Neural crest cell (in vitro differentiated cells): ENCODE data around the gene WNT3A. TPM values are rescaled to one million over a fixed set of nuclear protein-coding genes. Genes with fewer than 3 reads are reported as not detected.

Source experiments
- DNase-seq: peaks from one replicate; pipeline ENCODE4 v3.0.0; 2021; ENCODE audit warnings: low read depth, mixed read lengths, low spot score
- H3K27ac Mint-ChIP-seq: one replicate; pipeline ENCODE4 v1.8.0; 2021; ENCODE audit warnings: mild to moderate bottlenecking, mixed read lengths; ENCODE audit not compliant: unreplicated experiment
- H3K27me3 Mint-ChIP-seq: 2 replicates; pipeline ENCODE4 v1.8.0; 2021; ENCODE audit warnings: low read depth, mild to moderate bottlenecking, mixed read lengths
- H3K36me3 Mint-ChIP-seq: 2 replicates; pipeline ENCODE4 v1.8.0; 2021; ENCODE audit warnings: low read depth, mild to moderate bottlenecking, mixed read lengths
- H3K4me1 Mint-ChIP-seq: 2 replicates; pipeline ENCODE4 v1.8.0; 2021; ENCODE audit warnings: mixed read lengths
- H3K4me3 Mint-ChIP-seq: one replicate; pipeline ENCODE4 v1.8.0; 2021; ENCODE audit warnings: mild to moderate bottlenecking, mixed read lengths
- H3K9me3 Mint-ChIP-seq: 2 replicates; pipeline ENCODE4 v1.8.0; 2021; ENCODE audit warnings: mixed read lengths
- microRNA-seq: library from miRNA; unstranded; fragments of <30 nt; microRNA quantifications from one replicate; pipeline ENCODE4, GENCODE V29; 2020
- total RNA-seq: library from RNA; stranded (reverse); gene quantifications from 2 replicates; pipeline ENCODE4 v1.2.1, GENCODE V29; 2021
- TF ChIP-seq, protein P1 (sequence below): fragments of 200-600 bp; sonication (generic); conservative IDR thresholded peaks from 2 replicates; pipeline ENCODE4 v1.5.0; 2021; ENCODE audit warnings: antibody characterized with exemption, mild to moderate bottlenecking

Gene WNT3A
- total RNA-seq, 1 donor from 2014 or later = not detected

DNA sequence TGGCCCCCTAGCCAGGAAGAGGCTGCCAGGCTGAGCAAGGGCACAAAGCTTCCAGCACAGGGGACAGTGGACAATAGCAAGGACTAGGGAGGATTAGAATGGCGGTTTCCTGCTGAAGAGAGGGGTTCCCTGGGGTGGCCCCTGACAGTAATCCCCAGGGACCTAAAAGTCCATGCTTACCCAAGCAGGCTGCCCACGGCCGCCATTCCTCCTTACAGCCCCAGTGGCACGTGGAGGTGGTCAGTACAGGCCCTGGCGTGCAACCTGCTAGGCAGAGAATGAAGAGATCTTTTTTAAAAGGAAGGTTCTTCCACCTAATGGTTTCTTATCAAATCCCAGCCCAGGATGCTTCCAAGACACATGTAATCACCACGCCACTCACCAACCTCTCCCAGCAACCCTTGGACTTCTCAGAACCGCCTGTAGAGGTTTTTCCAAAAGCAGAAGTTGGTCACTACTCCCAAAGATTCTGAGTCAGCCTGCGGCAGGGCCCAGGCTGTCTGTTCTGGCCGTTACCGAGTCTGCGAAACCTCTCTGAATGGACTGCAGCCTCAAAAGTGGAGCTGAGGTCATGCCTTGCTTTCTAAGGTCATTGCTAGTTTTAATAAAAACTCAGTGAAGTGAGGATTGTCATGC lies 101.4 kb downstream of the WNT3A start:
- peaks cover 33% of the 10 kb centered on the region for H3K4me1 Mint-ChIP-seq
- no peak overlapping the region for H3K27ac Mint-ChIP-seq
- H3K4me3 Mint-ChIP-seq = peak overlapping the region; percentile 98
- H3K27me3 Mint-ChIP-seq = peaks cover 14% of the 10 kb centered on the region
- TF ChIP-seq, protein P1, sequence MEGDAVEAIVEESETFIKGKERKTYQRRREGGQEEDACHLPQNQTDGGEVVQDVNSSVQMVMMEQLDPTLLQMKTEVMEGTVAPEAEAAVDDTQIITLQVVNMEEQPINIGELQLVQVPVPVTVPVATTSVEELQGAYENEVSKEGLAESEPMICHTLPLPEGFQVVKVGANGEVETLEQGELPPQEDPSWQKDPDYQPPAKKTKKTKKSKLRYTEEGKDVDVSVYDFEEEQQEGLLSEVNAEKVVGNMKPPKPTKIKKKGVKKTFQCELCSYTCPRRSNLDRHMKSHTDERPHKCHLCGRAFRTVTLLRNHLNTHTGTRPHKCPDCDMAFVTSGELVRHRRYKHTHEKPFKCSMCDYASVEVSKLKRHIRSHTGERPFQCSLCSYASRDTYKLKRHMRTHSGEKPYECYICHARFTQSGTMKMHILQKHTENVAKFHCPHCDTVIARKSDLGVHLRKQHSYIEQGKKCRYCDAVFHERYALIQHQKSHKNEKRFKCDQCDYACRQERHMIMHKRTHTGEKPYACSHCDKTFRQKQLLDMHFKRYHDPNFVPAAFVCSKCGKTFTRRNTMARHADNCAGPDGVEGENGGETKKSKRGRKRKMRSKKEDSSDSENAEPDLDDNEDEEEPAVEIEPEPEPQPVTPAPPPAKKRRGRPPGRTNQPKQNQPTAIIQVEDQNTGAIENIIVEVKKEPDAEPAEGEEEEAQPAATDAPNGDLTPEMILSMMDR = no peak
- H3K36me3 Mint-ChIP-seq = peaks cover 3% of the 10 kb centered on the region
- no peak for DNase-seq
- no peaks in the 10 kb centered on the region for H3K9me3 Mint-ChIP-seq

DNA sequence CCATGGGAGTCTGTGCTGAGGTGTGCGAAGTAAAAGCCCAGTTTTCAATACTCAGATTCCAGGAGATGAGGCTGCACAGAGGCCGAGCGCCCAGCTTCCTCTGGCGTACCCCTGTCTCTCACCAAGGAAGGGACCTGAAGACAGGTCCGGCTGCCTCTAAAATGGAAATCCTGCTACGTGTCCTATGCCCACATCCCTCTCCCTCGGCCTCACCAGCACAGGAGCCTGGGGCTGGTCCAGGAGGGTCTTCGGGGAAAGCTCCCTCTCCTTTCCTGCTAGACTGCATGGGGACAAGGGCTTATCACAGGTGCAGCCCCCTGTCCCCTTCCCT lies 101.9 kb downstream of the WNT3A start:
- TF ChIP-seq, protein P1 = no peak
- no peak for DNase-seq
- H3K4me3 Mint-ChIP-seq = peak overlapping the region; percentile 98
- peaks cover 30% of the 10 kb centered on the region for H3K4me1 Mint-ChIP-seq
- H3K27ac Mint-ChIP-seq = peak overlapping the region; percentile 94
- peaks cover 12% of the 10 kb centered on the region for H3K27me3 Mint-ChIP-seq
- no peaks in the 10 kb centered on the region for H3K9me3 Mint-ChIP-seq
- H3K36me3 Mint-ChIP-seq = peaks cover 3% of the 10 kb centered on the region

DNA sequence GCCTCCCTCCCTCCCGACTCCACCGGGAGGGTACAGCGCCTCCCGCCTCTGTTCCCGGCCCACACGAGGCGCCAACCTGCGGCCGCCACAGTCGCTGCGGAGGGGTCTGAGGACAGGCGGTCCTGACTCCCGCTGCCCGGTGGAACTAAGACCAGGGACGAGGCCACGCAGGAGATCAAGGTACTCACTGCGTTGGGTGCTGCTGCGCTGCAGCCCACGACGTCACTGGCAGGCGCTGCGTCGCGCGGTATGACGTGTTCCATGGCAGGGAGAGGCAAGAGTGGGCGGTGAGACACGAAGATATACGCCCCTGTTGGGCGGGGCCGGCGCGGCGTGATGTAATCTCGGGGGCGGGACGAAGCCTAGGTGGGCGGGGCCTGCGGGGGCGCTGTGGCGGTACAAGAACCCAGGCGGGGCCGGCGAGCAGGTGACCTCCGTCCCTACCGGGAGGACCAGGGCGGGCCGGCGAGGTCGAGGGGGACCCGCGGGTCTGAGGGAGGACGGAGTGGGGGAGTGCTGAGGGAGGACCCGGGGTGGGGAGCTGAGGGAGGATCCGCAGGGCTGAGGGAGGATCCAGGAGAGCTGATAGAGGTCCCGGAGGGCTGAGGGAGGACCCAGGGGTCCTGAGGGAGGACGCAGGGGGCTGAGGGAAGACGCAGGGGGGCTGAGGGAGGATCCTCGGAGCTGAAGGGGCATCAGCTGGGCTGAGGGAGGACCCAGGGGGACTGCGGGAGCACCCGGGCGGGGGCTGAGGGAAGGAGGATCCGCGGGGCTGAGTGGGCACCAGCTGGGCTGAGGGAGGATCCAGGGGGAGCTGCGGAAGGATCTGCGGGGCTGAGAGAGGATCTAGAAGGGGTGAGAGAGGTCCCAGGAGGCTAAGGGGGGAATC lies 102.5 kb downstream of the WNT3A start, which contains the start of gene MRPL55:
Gene MRPL55, minus strand, starts transcription at position 227 of the 889 bp plus-strand sequence. CDS start 1,039 bp downstream, outside the sequence.
- TF ChIP-seq, protein P1 = peak; percentile 28
- Mint-ChIP-seq H3K27ac (peak within 1 kb of the TSS; percentile 94), H3K4me1 (peaks cover 24% of the 10 kb centered on the region), H3K9me3 (no peaks in the 10 kb centered on the region), H3K27me3 (peaks cover 12% of the 10 kb centered on the region), H3K36me3 (peaks cover 3% of the 10 kb centered on the region), H3K4me3 (peak within 1 kb of the TSS; percentile 98)
- DNase-seq = peak; percentile 99

DNA sequence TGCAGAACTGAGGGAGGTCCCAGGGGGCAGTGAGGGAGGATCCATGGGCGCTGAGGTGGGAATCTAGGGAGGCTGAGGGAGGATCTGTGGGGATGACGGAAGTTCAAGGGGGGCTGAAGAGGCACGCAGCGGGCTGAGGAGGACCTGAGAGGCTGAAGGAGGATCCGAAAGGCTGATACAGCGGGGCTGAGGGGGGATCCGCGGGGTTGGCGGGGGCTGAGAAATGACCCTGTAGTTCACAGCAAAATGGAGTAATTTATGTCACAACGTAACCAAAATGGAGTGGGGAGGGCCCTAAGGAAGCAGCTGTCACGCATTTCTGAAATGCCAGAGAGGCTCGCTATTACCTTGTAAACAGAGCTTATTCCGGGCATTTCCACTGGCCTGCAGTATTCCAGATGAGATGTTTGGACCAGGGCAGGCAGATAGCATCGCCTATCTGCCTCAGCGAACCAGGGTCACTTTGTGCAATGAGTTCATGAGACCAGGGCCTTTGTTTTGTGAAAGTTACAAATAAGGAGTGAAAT lies 103.2 kb downstream of the WNT3A start:
- Mint-ChIP-seq H3K36me3 (peaks cover 5% of the 10 kb centered on the region), H3K27me3 (peaks cover 12% of the 10 kb centered on the region), H3K4me3 (peak overlapping the region; percentile 98), H3K4me1 (peaks cover 20% of the 10 kb centered on the region), H3K9me3 (peaks cover 1% of the 10 kb centered on the region), H3K27ac (peak overlapping the region; percentile 62)
- no peak for DNase-seq
- TF ChIP-seq, protein P1 = no peak

DNA sequence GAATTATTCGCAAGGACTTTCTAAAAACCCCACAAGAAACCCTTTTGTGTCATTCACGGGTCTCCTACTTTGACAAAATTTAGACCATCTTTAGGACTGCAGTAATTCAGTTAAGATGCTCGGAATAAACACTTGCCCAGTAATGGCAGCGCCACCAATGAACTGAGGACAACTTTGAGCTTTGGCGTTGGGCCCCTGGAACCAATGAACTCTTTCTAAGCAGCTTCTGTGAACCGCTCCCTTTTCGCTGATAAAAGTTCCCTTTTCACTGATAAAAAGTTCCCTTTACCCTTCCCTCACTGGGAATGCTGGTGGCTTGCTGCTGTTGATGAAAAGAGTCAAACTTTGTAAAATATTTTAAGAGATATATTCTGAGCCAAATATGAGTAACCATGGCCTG lies 103.8 kb downstream of the WNT3A start:
- H3K36me3 Mint-ChIP-seq = peaks cover 7% of the 10 kb centered on the region
- no peak overlapping the region for H3K27ac Mint-ChIP-seq
- H3K4me1 Mint-ChIP-seq = peaks cover 20% of the 10 kb centered on the region
- H3K4me3 Mint-ChIP-seq = no peak overlapping the region
- TF ChIP-seq, protein P1 = no peak
- no peak for DNase-seq
- peaks cover 3% of the 10 kb centered on the region for H3K9me3 Mint-ChIP-seq
- peaks cover 12% of the 10 kb centered on the region for H3K27me3 Mint-ChIP-seq

Small RNA genes within 50 kb of the gene (microRNA-seq; reads per million reads assigned to microRNA genes)
- 7.1 reads per million, percentile 8 among the genes with 10 or more reads in this experiment for gene MIR3620

Other genes with a start within 250 kb of the WNT3A start
- not detected in 2 replicates for gene PRSS38, start 191.3 kb upstream of the WNT3A start, total RNA-seq
- 0.48 and 0.54 TPM in 2 replicates for gene WNT9A, start 59.1 kb upstream of the WNT3A start, total RNA-seq
- 237 and 240 TPM in 2 replicates for gene ARF1, start 75.7 kb downstream of the WNT3A start, total RNA-seq
- gene C1orf35, start 96.3 kb downstream of the WNT3A start, total RNA-seq = 29.1 and 29.7 TPM in 2 replicates
- gene MRPL55, start 102.3 kb downstream of the WNT3A start, total RNA-seq = 61.9 and 67.3 TPM in 2 replicates
- 114 and 115 TPM in 2 replicates for gene GUK1, start 133.3 kb downstream of the WNT3A start, total RNA-seq
- 0.65 and 0.68 TPM in 2 replicates for gene GJC2, start 142.9 kb downstream of the WNT3A start, total RNA-seq
- 8.3 and 10.4 TPM in 2 replicates for gene IBA57, start 158.8 kb downstream of the WNT3A start, total RNA-seq
- gene OBSCN, start 201.0 kb downstream of the WNT3A start, total RNA-seq = 40.1 and 46.5 TPM in 2 replicates